Activated CD4-positive, alpha-beta memory T cell treated with anti-CD3 and anti-CD28 coated beads, Interleukin-2, amount 10 ng/mL, durations not matched to agents 7 days and 5 days (primary cell): Measurements from ENCODE around the gene TENM4. TPM values are rescaled to one million over a fixed set of nuclear protein-coding genes. Genes with fewer than 3 reads are reported as not detected.

ENCODE experiments used
- CTCF ChIA-PET: fragments of 350-600 bp; sonication (Branson Sonifier 250); formaldehyde crosslinking; loops from one replicate; lab custom pipeline; 2021; ENCODE audit warnings: antibody characterized with exemption, inconsistent platforms; lab: Charles Lee
- POLR2A ChIA-PET: fragments of 350-600 bp; sonication (Branson Sonifier 250); formaldehyde crosslinking; loops from one replicate; lab custom pipeline; 2021; ENCODE audit warnings: antibody characterized with exemption; lab: Charles Lee
- DNase-seq: peaks from one replicate; pipeline ENCODE4 v3.0.0-alpha.2; 2020
- H3K27ac Mint-ChIP-seq: one replicate; pipeline ENCODE4 v1.8.0; 2021; ENCODE audit warnings: mild to moderate bottlenecking, mixed read lengths
- H3K27me3 Mint-ChIP-seq: one replicate; pipeline ENCODE4 v1.8.0; 2021; ENCODE audit warnings: mixed read lengths
- H3K36me3 Mint-ChIP-seq: one replicate; pipeline ENCODE4 v1.8.0; 2021; ENCODE audit warnings: low read depth, mixed read lengths
- H3K4me1 Mint-ChIP-seq: one replicate; pipeline ENCODE4 v1.8.0; 2021; ENCODE audit warnings: mixed read lengths
- H3K4me3 Mint-ChIP-seq: one replicate; pipeline ENCODE4 v1.8.0; 2021; ENCODE audit warnings: mild to moderate bottlenecking, mixed read lengths
- H3K9me3 Mint-ChIP-seq: one replicate; pipeline ENCODE4 v1.8.0; 2021; ENCODE audit warnings: mixed read lengths
- total RNA-seq, 2 experiments: library from RNA; stranded (reverse); gene quantifications; one replicate each; pipeline ENCODE4 v1.2.3, GENCODE V29; 2021

The TENM4 gene
- total RNA-seq: not detected

DNA sequence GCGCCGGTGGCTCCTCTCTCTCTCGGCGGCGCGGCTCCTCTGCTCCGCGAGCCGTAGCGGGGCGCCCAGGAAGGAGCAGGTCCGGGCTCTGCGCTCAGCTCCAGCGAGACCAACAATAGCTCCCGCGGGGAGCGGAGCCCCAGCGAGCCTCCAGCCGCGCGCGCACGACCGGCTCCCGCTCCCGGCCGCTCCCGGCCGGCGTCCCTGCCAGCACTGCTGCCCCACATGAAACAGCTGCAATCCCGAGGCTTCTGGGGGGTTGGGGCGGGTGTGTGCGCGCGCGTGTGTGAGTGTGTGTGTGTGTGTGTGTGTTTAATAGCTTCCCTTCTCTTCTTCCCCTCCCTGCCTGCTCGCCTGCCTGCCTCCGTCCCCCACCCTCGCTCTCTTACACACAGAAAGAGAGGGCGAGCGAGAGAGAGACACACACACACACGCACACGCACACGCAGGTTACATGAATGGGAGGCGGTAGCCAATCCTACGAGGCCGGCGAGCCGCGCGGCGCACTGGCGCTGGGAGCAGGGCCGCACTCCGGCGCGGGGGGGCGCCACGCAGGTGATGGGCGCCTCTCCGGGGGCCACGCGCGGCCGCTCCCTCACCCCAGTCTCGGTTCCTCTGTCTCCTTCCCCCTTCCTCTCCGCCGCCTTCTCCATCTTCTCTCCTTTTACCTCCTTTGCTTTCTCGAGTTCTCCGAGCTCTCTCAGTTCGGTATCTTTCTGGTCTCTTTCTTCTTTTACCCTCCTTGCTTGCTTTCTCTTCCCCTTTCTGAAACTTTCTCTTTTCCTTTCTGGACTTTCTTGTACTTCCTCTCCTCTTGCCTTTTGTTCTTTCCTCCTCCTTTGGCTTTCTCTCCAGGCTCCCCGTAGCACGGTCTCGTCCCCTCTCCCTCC is at the start of gene TENM4:
Gene TENM4, minus strand, starts transcription at position 460 of the 890 bp plus-strand sequence. CDS start 371,086 bp downstream, outside the sequence.
- H3K9me3 Mint-ChIP-seq: no peaks in the 10 kb centered on the region
- H3K27ac Mint-ChIP-seq: no peak within 1 kb of the TSS
- no peak within 1 kb of the TSS for H3K4me3 Mint-ChIP-seq
- ChIA-PET POLR2A (no interaction called here), CTCF (no interaction called here)
- peaks cover 10% of the 10 kb centered on the region for H3K4me1 Mint-ChIP-seq
- H3K36me3 Mint-ChIP-seq: peaks cover 5% of the 10 kb centered on the region
- no peak for DNase-seq
- peaks cover 54% of the 10 kb centered on the region for H3K27me3 Mint-ChIP-seq

GRCh38 chr11:79488286-79488685 is 47.5 kb upstream of the TENM4 start:
- POLR2A ChIA-PET: no interaction called here
- H3K27me3 Mint-ChIP-seq: no peaks in the 10 kb centered on the region
- H3K36me3 Mint-ChIP-seq: no peaks in the 10 kb centered on the region
- DNase-seq: no peak
- no peaks in the 10 kb centered on the region for H3K4me1 Mint-ChIP-seq
- H3K27ac Mint-ChIP-seq: no peak overlapping the region
- H3K4me3 Mint-ChIP-seq: no peak overlapping the region
- CTCF ChIA-PET: no interaction called here
- H3K9me3 Mint-ChIP-seq: no peaks in the 10 kb centered on the region

GRCh38 chr11:79487412-79487811 is 46.6 kb upstream of the TENM4 start:
- CTCF ChIA-PET: no interaction called here

GRCh38 chr11:79486242-79486984 is 45.6 kb upstream of the TENM4 start:
- Mint-ChIP-seq H3K27ac (no peak overlapping the region), H3K4me3 (no peak overlapping the region), H3K4me1 (no peaks in the 10 kb centered on the region), H3K9me3 (no peaks in the 10 kb centered on the region), H3K27me3 (no peaks in the 10 kb centered on the region), H3K36me3 (no peaks in the 10 kb centered on the region)
- no peak for DNase-seq
- ChIA-PET CTCF (interaction anchor here (1.1 kb wide), 1 partner anchor 19 kb away, joined by 3 read pairs; no protein-coding TSS in a partner anchor), POLR2A (no interaction called here)

More at GRCh38 chr11:79487412-79487811, 46.6 kb upstream of the TENM4 start:
- Mint-ChIP-seq H3K36me3 (no peaks in the 10 kb centered on the region), H3K4me3 (no peak overlapping the region), H3K4me1 (no peaks in the 10 kb centered on the region), H3K9me3 (no peaks in the 10 kb centered on the region), H3K27ac (no peak overlapping the region), H3K27me3 (no peaks in the 10 kb centered on the region)
- DNase-seq: no peak
- POLR2A ChIA-PET: no interaction called here

- H3K4me1 Mint-ChIP-seq: no peaks in the 10 kb centered on the region
- no peaks in the 10 kb centered on the region for H3K9me3 Mint-ChIP-seq
- POLR2A ChIA-PET: no interaction called here
- no peak for DNase-seq
- H3K4me3 Mint-ChIP-seq: no peak overlapping the region
- H3K27me3 Mint-ChIP-seq: no peaks in the 10 kb centered on the region
- CTCF ChIA-PET: interaction anchor here (1.1 kb wide), 1 partner anchor 19 kb away, joined by 3 read pairs; no protein-coding TSS in a partner anchor
- no peaks in the 10 kb centered on the region for H3K36me3 Mint-ChIP-seq
- no peak overlapping the region for H3K27ac Mint-ChIP-seq
Observed at GRCh38 chr11:79485694-79486093, 44.9 kb upstream of the TENM4 start.

DNA sequence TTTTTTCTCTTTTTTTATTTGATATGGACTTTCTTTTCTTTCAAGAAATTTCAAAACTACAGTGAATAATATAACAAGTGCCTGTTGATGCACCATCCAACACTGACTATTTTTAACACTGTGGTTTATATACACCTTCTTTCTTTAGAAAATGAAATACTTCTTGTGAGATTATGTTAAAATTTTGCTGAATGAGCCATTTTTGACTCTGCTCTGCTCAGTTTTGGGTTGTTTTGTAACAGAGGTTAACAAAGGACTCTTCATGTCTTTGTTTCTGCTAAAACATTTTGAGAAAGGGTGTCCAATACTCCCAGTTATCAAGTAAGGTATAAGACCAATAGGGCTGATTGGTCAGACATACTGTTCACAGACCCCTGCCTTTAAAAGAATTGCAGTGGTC is 44.0 kb upstream of the TENM4 start:
- ChIA-PET CTCF (no interaction called here), POLR2A (no interaction called here)
- Mint-ChIP-seq H3K4me1 (no peaks in the 10 kb centered on the region), H3K9me3 (no peaks in the 10 kb centered on the region), H3K27ac (no peak overlapping the region), H3K36me3 (no peaks in the 10 kb centered on the region), H3K4me3 (no peak overlapping the region), H3K27me3 (no peaks in the 10 kb centered on the region)
- no peak for DNase-seq

DNA sequence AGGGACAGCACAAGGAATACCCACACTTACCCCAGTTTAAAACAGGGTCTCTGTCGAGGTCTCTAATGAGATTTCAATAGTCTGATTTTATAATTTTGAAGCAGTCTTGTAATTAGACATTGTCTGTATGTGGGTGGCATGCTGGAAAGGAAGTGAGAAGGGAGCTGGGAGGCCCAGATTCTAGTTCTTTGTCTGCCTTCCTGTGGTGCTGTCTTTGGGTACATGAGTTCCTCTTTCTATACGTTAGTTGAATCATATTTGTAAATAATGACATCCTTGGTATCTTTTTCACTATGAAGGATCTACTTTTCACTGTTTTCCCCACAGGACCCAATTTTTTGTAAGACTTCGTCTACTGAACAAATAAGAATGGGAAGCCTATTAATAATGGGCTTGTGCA is 42.0 kb upstream of the TENM4 start:
- ChIA-PET CTCF (no interaction called here), POLR2A (no interaction called here)
- H3K36me3 Mint-ChIP-seq: no peaks in the 10 kb centered on the region
- no peak overlapping the region for H3K4me3 Mint-ChIP-seq
- no peak for DNase-seq
- no peaks in the 10 kb centered on the region for H3K4me1 Mint-ChIP-seq
- H3K27ac Mint-ChIP-seq: no peak overlapping the region
- H3K27me3 Mint-ChIP-seq: no peaks in the 10 kb centered on the region
- H3K9me3 Mint-ChIP-seq: no peaks in the 10 kb centered on the region

GRCh38 chr11:79481795-79482194 is 41.0 kb upstream of the TENM4 start:
- no peak overlapping the region for H3K4me3 Mint-ChIP-seq
- H3K27ac Mint-ChIP-seq: no peak overlapping the region
- CTCF ChIA-PET: no interaction called here
- no peaks in the 10 kb centered on the region for H3K9me3 Mint-ChIP-seq
- no peaks in the 10 kb centered on the region for H3K4me1 Mint-ChIP-seq
- POLR2A ChIA-PET: no interaction called here
- DNase-seq: no peak
- no peaks in the 10 kb centered on the region for H3K36me3 Mint-ChIP-seq
- no peaks in the 10 kb centered on the region for H3K27me3 Mint-ChIP-seq

- ChIA-PET CTCF (no interaction called here), POLR2A (no interaction called here)
- Mint-ChIP-seq H3K4me1 (no peaks in the 10 kb centered on the region), H3K9me3 (no peaks in the 10 kb centered on the region), H3K36me3 (no peaks in the 10 kb centered on the region), H3K4me3 (no peak overlapping the region), H3K27ac (no peak overlapping the region), H3K27me3 (no peaks in the 10 kb centered on the region)
- no peak for DNase-seq
Observed at GRCh38 chr11:79480864-79481263, 40.0 kb upstream of the TENM4 start.

DNA sequence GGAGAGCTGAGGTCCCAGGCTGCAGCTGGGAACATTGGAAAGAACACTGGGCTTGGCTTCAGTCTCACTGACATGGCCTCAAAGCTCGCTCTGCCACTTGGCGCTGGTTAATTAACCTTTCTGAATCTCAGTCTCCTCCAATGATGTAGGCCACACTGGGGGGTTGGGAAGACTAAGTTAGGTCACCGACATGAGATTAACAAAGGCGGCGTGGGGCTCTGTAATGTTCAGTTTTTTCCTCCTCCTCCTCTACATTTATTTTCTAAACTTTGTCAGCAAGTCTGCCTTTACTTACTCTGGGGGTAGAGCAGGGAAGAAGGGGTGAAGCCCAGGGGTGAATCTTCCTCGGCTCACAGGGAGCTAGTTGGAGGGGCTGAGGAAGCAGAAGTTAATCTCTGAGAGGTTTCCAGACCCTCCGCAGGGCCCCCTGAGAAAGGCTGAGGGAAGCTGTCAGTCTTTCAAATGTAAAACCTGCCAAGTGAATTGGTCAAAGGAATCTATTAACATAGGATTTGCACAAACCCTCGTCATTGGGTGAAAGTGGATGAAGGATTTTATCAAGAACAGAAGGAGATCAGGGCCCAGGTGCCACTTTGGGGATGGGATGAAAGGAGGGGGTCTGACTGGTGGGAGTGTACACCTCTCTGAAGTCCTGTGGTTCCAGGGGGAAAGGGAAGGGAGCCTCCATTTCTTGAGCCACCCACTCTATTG is 32.1 kb upstream of the TENM4 start:
- no peak for DNase-seq
- Mint-ChIP-seq H3K9me3 (no peaks in the 10 kb centered on the region), H3K4me3 (no peak overlapping the region), H3K27me3 (no peaks in the 10 kb centered on the region), H3K36me3 (no peaks in the 10 kb centered on the region), H3K27ac (no peak overlapping the region), H3K4me1 (no peaks in the 10 kb centered on the region)
- POLR2A ChIA-PET: no interaction called here
- CTCF ChIA-PET: no interaction called here

- no peak overlapping the region for H3K27ac Mint-ChIP-seq
- no peaks in the 10 kb centered on the region for H3K4me1 Mint-ChIP-seq
- H3K9me3 Mint-ChIP-seq: no peaks in the 10 kb centered on the region
- no peak for DNase-seq
- no peak overlapping the region for H3K4me3 Mint-ChIP-seq
- no peaks in the 10 kb centered on the region for H3K36me3 Mint-ChIP-seq
- H3K27me3 Mint-ChIP-seq: no peaks in the 10 kb centered on the region
- ChIA-PET POLR2A (no interaction called here), CTCF (no interaction called here)
Observed at GRCh38 chr11:79471071-79471844, 30.4 kb upstream of the TENM4 start.

DNA sequence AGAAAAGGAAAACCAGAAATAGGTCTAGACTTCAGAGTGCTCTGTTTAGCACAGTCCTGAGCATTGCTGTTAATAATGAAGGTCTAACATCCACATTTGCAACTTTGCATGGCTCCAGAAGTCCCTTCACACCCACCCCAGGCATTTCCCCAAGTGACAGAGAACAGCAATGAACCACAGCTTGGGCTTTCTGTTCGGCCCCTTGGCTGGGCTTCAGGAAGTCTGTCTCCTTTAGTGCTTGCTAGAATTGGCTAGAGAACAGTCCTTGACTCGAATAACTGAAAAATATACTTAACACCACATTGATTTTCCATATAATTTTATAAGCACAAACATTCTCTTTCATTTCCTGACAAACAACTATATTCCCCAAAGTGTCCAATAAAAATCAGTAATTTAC is 29.3 kb upstream of the TENM4 start:
- ChIA-PET POLR2A (no interaction called here), CTCF (no interaction called here)
- Mint-ChIP-seq H3K27ac (no peak overlapping the region), H3K27me3 (no peaks in the 10 kb centered on the region), H3K4me1 (no peaks in the 10 kb centered on the region), H3K4me3 (no peak overlapping the region), H3K36me3 (no peaks in the 10 kb centered on the region), H3K9me3 (no peaks in the 10 kb centered on the region)
- no peak for DNase-seq
